GM23338 (cell line): ENCODE data around the gene ADGRV1. TPM values are rescaled to one million over a fixed set of nuclear protein-coding genes. Genes with fewer than 3 reads are reported as not detected.
"Not testable (repeated sequence)": the region's sequence is repeated elsewhere in the genome, so short reads cannot be mapped to it uniquely, and the experiment has no call there.

Experiments
- ATAC-seq: fragments of 200-7000 bp; cut with Tn5 transposase; 3 replicates; pipeline ENCODE4 v1.9.1; 2020
- DNase-seq: peaks from one replicate; pipeline ENCODE4 v3.0.0-alpha.2; 2015; ENCODE audit warnings: low spot score
- H2AFZ ChIP-seq: fragments of 200-600 bp; sonication (generic); 2 replicates; pipeline ENCODE4 v1.8.0; 2016; ENCODE audit warnings: antibody characterized with exemption, mild to moderate bottlenecking, moderate library complexity
- H3F3A ChIP-seq: fragments of 200-600 bp; sonication (generic); replicated peaks from 2 replicates; pipeline ENCODE4 v1.8.0; 2017; ENCODE audit warnings: antibody characterized with exemption, mixed run types, low read depth
- H3K27ac ChIP-seq: fragments of 200-600 bp; sonication (generic); 2 replicates; pipeline ENCODE4 v1.6.1; 2016; ENCODE audit warnings: low read depth
- H3K27me3 ChIP-seq: fragments of 200-600 bp; sonication (generic); 2 replicates; pipeline ENCODE4 v1.8.0; 2016; ENCODE audit warnings: mild to moderate bottlenecking, mixed run types, moderate library complexity; ENCODE audit not compliant: insufficient read depth
- H3K36me3 ChIP-seq: fragments of 200-600 bp; sonication (generic); 2 replicates; pipeline ENCODE4 v1.8.0; 2016; ENCODE audit warnings: mild to moderate bottlenecking; ENCODE audit not compliant: insufficient read depth
- H3K4me1 ChIP-seq: fragments of 200-600 bp; sonication (generic); 2 replicates; pipeline ENCODE4 v1.8.0; 2016; ENCODE audit warnings: mild to moderate bottlenecking, moderate library complexity; ENCODE audit not compliant: insufficient read depth
- H3K4me2 ChIP-seq: fragments of 200-600 bp; sonication (generic); 2 replicates; pipeline ENCODE4 v1.7.1; 2017; ENCODE audit warnings: mixed run types
- H3K4me3 ChIP-seq: fragments of 200-600 bp; sonication (generic); 2 replicates; pipeline ENCODE4 v1.6.1; 2016; ENCODE audit warnings: mixed run types
- H3K79me2 ChIP-seq: fragments of 200-600 bp; sonication (generic); replicated peaks from 2 replicates; pipeline ENCODE4 v1.8.0; 2017; ENCODE audit warnings: mild to moderate bottlenecking; ENCODE audit not compliant: insufficient read depth
- H3K9me2 ChIP-seq: fragments of 200-600 bp; sonication (generic); 2 replicates; pipeline ENCODE4 v1.8.0; 2017; ENCODE audit not compliant: insufficient read depth
- H4K20me1 ChIP-seq: fragments of 200-600 bp; sonication (generic); replicated peaks from 2 replicates; pipeline ENCODE4 v1.8.0; 2017; ENCODE audit warnings: mild to moderate bottlenecking; ENCODE audit not compliant: insufficient read depth
- H3K27ac Mint-ChIP-seq: 2 replicates; pipeline ENCODE4 v1.8.0; 2020; ENCODE audit warnings: inconsistent platforms, mild to moderate bottlenecking, moderate library complexity, mixed read lengths
- H3K27me3 Mint-ChIP-seq: 3 replicates; pipeline ENCODE4 v1.8.0; 2022; ENCODE audit warnings: low read depth, mild to moderate bottlenecking, moderate library complexity, mixed read lengths, inconsistent platforms; ENCODE audit not compliant: insufficient read depth, poor library complexity
- H3K36me3 Mint-ChIP-seq: 3 replicates; pipeline ENCODE4 v1.8.0; 2021; ENCODE audit warnings: low read depth, mild to moderate bottlenecking, inconsistent platforms, moderate library complexity, mixed read lengths
- H3K4me1 Mint-ChIP-seq: 3 replicates; pipeline ENCODE4 v1.8.0; 2020; ENCODE audit warnings: mild to moderate bottlenecking, inconsistent platforms, mixed read lengths
- H3K4me3 Mint-ChIP-seq: 3 replicates; pipeline ENCODE4 v1.8.0; 2021; ENCODE audit warnings: moderate library complexity, mild to moderate bottlenecking, inconsistent platforms, mixed read lengths
- H3K9me3 Mint-ChIP-seq: 3 replicates; pipeline ENCODE4 v1.8.0; 2020; ENCODE audit warnings: moderate library complexity, mild to moderate bottlenecking, inconsistent platforms, mixed read lengths
- ETS1 ChIP-seq: IDR thresholded peaks from 2 replicates; pipeline ENCODE4 v1.6.1; 2016; ENCODE audit warnings: antibody characterized with exemption
- EZH2 ChIP-seq: fragments of 200-600 bp; sonication (generic); IDR thresholded peaks from one replicate; pipeline ENCODE4 v1.8.0; 2017; ENCODE audit warnings: antibody characterized with exemption, mild to moderate bottlenecking, low read depth; ENCODE audit not compliant: unreplicated experiment
- EZH2phosphoT487 ChIP-seq: fragments of 200-600 bp; sonication (generic); IDR thresholded peaks from one replicate; pipeline ENCODE4 v1.8.1; 2018; ENCODE audit warnings: antibody characterized with exemption; ENCODE audit not compliant: unreplicated experiment
- JUNB ChIP-seq: IDR thresholded peaks from one replicate; pipeline ENCODE4 v1.6.1; 2016; ENCODE audit warnings: antibody characterized with exemption; ENCODE audit not compliant: unreplicated experiment
- NANOG ChIP-seq: IDR thresholded peaks from 2 replicates; pipeline ENCODE4 v1.6.1; 2016; ENCODE audit warnings: antibody characterized with exemption, borderline replicate concordance
- POLR2AphosphoS5 ChIP-seq: IDR thresholded peaks from 2 replicates; pipeline ENCODE4 v1.6.1; 2016; ENCODE audit warnings: antibody characterized with exemption, low read depth
- REST ChIP-seq: IDR thresholded peaks from one replicate; pipeline ENCODE4 v1.6.1; 2018; ENCODE audit warnings: antibody characterized with exemption; ENCODE audit not compliant: unreplicated experiment
- STAT1 ChIP-seq: IDR thresholded peaks from one replicate; pipeline ENCODE4 v1.6.1; 2016; ENCODE audit warnings: antibody characterized with exemption; ENCODE audit not compliant: unreplicated experiment
- ZNF114 ChIP-seq: fragments of 250-450 bp; sonication (Bioruptor Pico); IDR thresholded peaks from 2 replicates; pipeline ENCODE4 v1.5.0; 2020; ENCODE audit warnings: mild to moderate bottlenecking, moderate library complexity
- ZNF331 ChIP-seq: fragments of 250-450 bp; sonication (Bioruptor Pico); IDR thresholded peaks from 2 replicates; pipeline ENCODE4 v1.5.0; 2020; ENCODE audit warnings: low read depth, mild to moderate bottlenecking, moderate library complexity
- ZNF462 ChIP-seq: fragments of 250-450 bp; sonication (Bioruptor Pico); IDR thresholded peaks from 2 replicates; pipeline ENCODE4 v1.5.0; 2020; ENCODE audit warnings: mild to moderate bottlenecking, moderate library complexity
- polyA plus RNA-seq: library from polyadenylated mRNA; unstranded; fragments of >200 nt; fragmentation: Nextera tagmentation; extraction: Ambion mirVana; gene quantifications from 2 replicates; pipeline ENCODE4 v1.2.1, GENCODE V29; 2016
- total RNA-seq: library from RNA; depleted of rRNA; stranded (reverse); fragments of >200 nt; shearing (Covaris generic); gene quantifications from 2 replicates; pipeline ENCODE4 v1.2.3, GENCODE V29; 2014

The ADGRV1 gene
- total and polyA plus RNA-seq, 2 experiments from 2014 or later: 46.1 to 149 TPM

- H3K36me3 ChIP-seq, H3K27ac Mint-ChIP-seq, H3K9me3 Mint-ChIP-seq, DNase-seq, H3F3A ChIP-seq, H3K4me1 Mint-ChIP-seq, H3K79me2 ChIP-seq, H2AFZ ChIP-seq, H3K36me3 Mint-ChIP-seq, H3K27ac ChIP-seq, H3K4me2 ChIP-seq, H3K4me3 ChIP-seq, H3K27me3 ChIP-seq, H3K27me3 Mint-ChIP-seq, H4K20me1 ChIP-seq, H3K9me2 ChIP-seq, H3K4me1 ChIP-seq, ATAC-seq, H3K4me3 Mint-ChIP-seq: not testable (repeated sequence)
Observed at GRCh38 chr5:91052411-91052810, 493.8 kb downstream of the ADGRV1 start.

- Histone ChIP-seq H3K79me2 (0 out of 2 replicates have a peak, but pooled peaks cover 3% of the 10 kb centered on the region), H3K27ac (no peak overlapping the region), H3K36me3 (no peaks in the 10 kb centered on the region), H3K9me2 (no peaks in the 10 kb centered on the region), H2AFZ (no peak overlapping the region), H3K27me3 (no peaks in the 10 kb centered on the region), H3K4me1 (peaks cover 3% of the 10 kb centered on the region; the same call in 1 of the 2 replicates), H3F3A (no peaks in the 10 kb centered on the region), H4K20me1 (no peaks in the 10 kb centered on the region), H3K4me3 (no peak overlapping the region), H3K4me2 (no peak overlapping the region)
- no peaks in the 10 kb centered on the region for H3K36me3 Mint-ChIP-seq
- H3K9me3 Mint-ChIP-seq: no peaks in the 10 kb centered on the region
- H3K4me3 Mint-ChIP-seq: no peak overlapping the region
- no peaks in the 10 kb centered on the region for H3K27me3 Mint-ChIP-seq
- H3K27ac Mint-ChIP-seq: no peak overlapping the region
- no peak for ATAC-seq
- no peak for DNase-seq
- peaks cover 11% of the 10 kb centered on the region for H3K4me1 Mint-ChIP-seq
- no peak for TF ChIP-seq ZNF114 (CRISPR knock-in tag)
- TF ChIP-seq STAT1: no peak
- no peak for TF ChIP-seq REST
- TF ChIP-seq EZH2phosphoT487: no peak
- TF ChIP-seq POLR2AphosphoS5: no peak
- no peak for TF ChIP-seq JUNB
- TF ChIP-seq NANOG: no peak
- no peak for TF ChIP-seq ZNF331 (CRISPR knock-in tag)
- no peak for TF ChIP-seq ZNF462 (CRISPR knock-in tag)
- TF ChIP-seq ETS1: no peak
- TF ChIP-seq EZH2: no peak
Observed at GRCh38 chr5:91052977-91053740, 494.6 kb downstream of the ADGRV1 start.
